Measurements from ENCODE around the gene MEI4.

- no peak for TF ChIP-seq CTCF (IDR thresholded peaks at IDR 0.05)
- no peak for TF ChIP-seq POLR2A (IDR thresholded peaks at IDR 0.05)
Observed at GRCh38 chr6:77773157-77773822, 120.5 kb downstream of the MEI4 start.
